HUDEP-2 (cell line): ENCODE measurements around the gene MCUB.

Source experiments
- DNase-seq, 76 experiments: peaks; one replicate each; lab custom pipeline; 2025; ENCODE audit not compliant: unreplicated experiment in 76 of 76; lab: John Stamatoyannopoulos, UW

MCUB gene

DNA sequence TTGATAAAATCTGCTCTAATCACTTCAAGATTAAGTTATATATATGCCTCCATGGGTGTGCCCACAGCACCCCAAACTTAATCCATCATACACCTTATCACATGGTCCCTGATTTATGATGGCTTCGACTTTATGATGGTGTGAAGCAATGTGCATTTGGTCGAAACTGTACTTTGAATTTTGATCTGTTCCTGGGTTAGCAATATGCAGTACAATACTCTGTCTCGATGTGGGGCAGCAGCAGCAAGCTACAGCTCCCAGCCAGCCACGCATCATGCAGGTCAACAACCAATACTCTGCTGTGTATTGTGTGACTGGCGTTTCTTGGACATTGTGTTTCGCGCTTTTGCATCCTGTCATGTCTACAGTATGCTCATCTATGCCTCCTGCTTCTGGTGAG lies 62.6 kb downstream of the MCUB start:
- DNase-seq = no peak

- DNase-seq = no peak
Observed at GRCh38 chr4:109624536-109624935, 64.5 kb downstream of the MCUB start.

- peak in 18 of 76 experiments; percentile 1 to 34 (median 7) for DNase-seq
Observed at GRCh38 chr4:109627361-109627760, 67.3 kb downstream of the MCUB start.

- DNase-seq = no peak
Observed at GRCh38 chr4:109629775-109630174, 69.7 kb downstream of the MCUB start.

DNA sequence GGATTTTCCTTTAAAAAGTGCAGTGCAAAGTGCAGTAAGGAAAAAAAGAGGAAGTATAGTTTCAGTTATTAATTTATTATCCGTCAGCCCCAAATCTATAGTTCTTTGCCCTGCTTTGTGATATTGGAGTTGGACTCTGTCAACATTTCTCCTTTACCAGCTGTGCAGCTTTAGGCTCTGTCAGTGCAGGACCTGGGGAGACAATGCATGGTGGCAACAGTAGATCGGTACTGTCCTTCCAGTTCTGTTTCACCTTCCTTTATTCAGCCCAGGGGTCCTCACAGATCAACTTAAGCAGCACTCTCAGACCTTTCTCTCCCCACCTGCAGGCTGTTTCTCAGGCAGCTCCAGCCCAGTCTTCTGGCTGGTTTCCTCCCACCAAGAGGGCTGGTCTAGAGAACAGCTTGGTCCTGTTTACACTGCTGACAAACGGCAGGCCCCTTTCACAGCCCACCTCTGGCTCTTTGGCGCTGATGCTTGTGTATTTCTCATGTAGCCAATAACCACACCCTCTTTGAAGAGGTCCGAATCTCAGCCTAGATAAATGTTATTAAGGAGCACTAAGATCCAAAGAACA lies 71.6 kb downstream of the MCUB start:
- peak in 2 of 76 experiments; percentile 3 to 17 for DNase-seq

GRCh38 chr4:109640644-109641043 lies 80.6 kb downstream of the MCUB start:
- DNase-seq = no peak

GRCh38 chr4:109645874-109646710 lies 86.0 kb downstream of the MCUB start:
- no peak for DNase-seq

GRCh38 chr4:109648266-109648996 lies 88.4 kb downstream of the MCUB start:
- peak in 1 of 76 experiments; percentile 4 for DNase-seq

DNA sequence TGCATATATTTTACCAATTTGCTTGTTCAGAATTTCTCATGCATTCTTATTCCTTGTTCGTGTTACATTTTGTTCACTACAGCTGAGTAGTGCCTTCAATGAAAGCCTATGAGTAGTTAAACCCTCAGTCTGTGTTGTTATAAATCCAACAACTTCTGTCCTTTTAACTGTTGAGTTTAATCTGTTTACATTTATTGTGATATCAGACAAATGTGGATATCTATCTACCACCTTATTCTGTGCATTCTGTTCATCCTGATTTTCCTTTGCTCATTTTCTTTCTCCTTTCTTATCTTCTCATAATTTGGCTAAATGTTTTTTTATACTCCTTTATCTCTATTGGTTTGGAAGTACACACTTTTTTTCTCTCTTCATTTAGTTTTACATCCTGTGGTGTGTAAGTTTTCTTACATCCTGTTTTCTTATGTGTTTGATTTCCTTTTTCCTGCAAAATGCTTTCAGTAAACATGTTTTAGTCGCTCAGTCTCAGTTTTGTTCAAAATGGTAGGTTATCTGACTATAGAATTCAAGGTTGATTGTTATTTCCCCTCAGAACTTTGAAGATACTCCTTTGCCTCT lies 89.0 kb downstream of the MCUB start:
- DNase-seq = no peak

GRCh38 chr4:109649872-109650271 lies 89.8 kb downstream of the MCUB start:
- no peak for DNase-seq

DNA sequence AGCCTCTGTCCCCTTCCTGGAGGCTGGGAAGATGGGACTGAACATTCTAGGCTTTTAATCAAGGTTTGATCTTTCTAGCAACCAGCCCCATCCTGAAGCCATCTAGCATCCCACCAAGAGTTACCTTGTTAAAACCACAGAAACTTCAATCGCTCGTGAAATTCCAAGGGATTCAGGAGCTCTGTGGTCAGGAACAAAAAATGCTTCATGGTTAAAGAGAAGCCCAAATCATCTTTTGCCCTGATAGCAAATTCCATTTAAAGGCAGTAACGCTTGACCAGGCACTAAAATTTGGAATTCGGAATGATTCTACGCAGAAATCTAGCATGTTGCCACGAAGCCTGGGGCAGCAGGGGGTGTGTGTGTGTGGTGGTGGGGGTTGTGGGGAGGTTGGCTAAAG lies 95.3 kb downstream of the MCUB start:
- DNase-seq = no peak

DNA sequence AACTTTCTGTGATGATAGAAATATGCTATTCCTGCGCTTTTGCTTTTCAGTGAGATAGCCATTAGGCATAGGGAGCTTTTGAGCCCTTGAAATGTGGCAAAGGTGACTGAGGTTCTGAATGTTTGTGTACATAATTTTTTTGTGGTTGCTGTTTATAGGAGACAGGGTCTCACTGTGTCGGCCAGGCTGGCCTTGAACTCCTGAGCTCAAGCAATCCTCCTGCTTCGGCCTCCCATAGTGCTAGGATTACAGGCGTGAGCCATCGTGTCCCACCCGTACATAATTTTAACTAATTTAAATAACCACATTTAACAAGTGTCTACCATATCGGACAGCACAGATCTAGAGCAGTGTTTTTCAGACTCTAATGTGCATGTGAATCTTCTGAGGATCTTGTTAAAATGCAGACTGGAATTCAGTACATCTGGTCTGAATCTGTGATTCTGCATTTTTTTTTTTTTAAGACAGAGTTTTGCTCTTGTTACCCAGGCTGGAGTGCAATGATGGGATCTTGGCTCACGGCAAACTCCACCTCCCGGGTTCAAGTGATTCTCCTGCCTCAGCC lies 97.9 kb downstream of the MCUB start:
- no peak for DNase-seq

GRCh38 chr4:109658871-109659410 lies 98.9 kb downstream of the MCUB start:
- no peak for DNase-seq

GRCh38 chr4:109662116-109662515 lies 102.1 kb downstream of the MCUB start:
- DNase-seq = no peak

DNA sequence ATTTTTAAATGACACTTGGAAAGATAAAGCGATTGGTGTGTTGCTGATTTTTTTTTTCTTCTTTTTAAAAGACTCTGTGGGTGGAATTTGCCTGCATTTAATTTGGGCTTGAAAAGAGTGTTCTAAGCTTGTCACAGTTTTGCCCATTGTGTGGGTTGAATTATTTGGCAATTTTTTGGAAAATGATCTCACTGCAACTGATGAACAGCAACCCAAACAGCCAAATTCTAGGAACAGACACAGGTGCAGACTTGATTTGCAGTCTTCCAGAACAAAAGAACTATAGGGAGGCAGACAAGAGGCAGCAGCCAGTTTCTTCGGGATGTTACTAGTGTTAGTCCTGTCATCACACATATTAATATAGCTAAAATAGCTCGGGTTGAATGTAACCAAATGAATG lies 102.7 kb downstream of the MCUB start:
- DNase-seq = no peak

DNA sequence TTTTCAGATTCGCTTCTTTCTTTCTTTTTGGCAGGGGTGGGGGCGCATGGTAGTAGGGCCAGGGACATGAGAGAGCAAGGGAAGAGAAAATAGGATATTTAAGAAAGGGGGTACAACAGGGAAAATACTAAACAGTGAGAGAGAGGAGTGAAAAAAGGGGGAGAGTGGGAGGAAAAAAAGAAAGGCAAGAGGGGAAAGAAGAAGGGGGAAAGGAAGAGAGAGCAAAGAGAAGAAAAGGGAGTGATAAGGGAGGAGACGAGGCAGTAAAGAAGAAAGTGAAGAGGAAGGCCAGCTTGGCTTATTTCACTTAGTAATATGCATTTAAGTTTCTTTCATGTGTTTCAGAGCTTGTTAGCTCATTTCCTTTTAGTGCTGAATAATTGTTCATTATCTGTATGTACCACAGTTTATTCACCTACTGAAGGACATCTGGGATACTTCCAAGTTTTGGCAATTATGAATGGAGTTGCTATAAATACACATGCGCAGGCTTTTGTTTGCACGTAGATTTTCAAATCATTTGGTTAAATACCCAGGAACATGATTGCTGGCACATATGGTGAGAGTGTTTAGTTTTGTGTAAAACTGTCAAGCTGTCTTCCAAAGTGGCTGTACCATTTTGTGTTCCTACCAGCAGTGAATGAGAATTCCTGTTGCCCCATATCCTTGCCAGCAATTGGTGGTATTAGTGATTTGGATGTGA lies 105.9 kb downstream of the MCUB start:
- no peak for DNase-seq

DNA sequence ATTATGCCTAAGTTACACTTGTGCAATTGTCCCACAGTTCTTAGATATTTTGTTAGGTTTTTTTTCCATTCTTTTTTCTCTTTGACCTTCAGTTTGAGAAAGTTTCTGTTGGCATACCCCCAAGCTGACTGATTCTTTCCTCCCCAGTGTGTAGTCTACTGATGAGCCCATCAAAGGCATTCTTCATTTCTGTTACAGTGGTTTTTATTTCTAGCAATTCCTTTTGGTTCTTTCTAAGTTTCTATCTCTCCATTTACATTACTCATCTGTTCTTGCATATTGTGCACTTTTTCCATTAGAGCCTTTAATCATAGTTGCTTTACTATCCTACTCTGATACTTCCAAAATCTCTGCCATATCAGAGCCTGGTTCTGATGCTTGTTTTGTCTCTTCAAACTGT lies 111.3 kb downstream of the MCUB start:
- no peak for DNase-seq

GRCh38 chr4:109672169-109672930 lies 112.3 kb downstream of the MCUB start:
- DNase-seq = peak in 50 of 76 experiments; percentile 1 to 88 (median 56)

DNA sequence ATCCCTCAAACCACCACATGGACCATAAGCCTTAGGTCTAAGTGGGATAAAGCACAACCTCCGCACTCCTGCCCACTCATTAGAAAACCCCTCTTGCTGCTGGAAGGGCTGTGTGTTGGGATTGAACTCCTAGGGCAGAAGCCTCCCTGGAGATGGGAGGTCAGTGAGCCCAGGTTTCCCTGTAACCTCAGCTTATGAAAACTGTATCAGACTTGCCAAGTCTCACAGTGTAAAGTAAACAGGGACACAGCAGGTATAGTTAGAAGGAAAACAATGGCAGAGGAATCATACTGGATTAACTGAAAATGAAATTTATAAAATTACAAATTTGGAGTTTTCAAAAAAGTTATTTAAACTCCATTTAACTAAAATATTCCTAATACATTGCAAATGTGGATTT lies 113.3 kb downstream of the MCUB start:
- DNase-seq = no peak
